GM12892 (cell line): ENCODE results near the gene COL6A5.

Experiments
- POLR2A ChIP-seq: IDR thresholded peaks from 2 replicates; pipeline ENCODE4 v1.6.1; 2011; ENCODE audit warnings: low read depth, low read length, control low read depth
- TAF1 ChIP-seq: IDR thresholded peaks from 2 replicates; pipeline ENCODE4 v1.6.1; 2011; ENCODE audit warnings: low read depth, mild to moderate bottlenecking, control low read depth, low read length, borderline replicate concordance

- TF ChIP-seq POLR2A (no peak), TAF1 (no peak)
These were observed 45.9 kb upstream of the COL6A5 start for GRCh38 chr3:130299531-130299930.
